ENCODE results near the gene RBM39. TPM values are rescaled to one million over a fixed set of nuclear protein-coding genes. Genes with fewer than 3 reads are reported as not detected.

The RBM39 gene
- total and polyA plus RNA-seq, 2 of the 13 experiments (the other 11 are each of a cell fraction or from before 2014, with no cell fraction given) = 788 to 920 TPM

- TF ChIP-seq ZNF326 (CRISPR knock-in tag; IDR thresholded peaks at IDR 0.05; ENCODE audit: borderline replicate concordance) (no peak), ZNF17 (CRISPR knock-in tag; IDR thresholded peaks at IDR 0.05) (no peak), ZNF558 (CRISPR knock-in tag; IDR thresholded peaks at IDR 0.05; ENCODE audit: borderline replicate concordance) (no peak), NFE2 (CRISPR knock-in tag; IDR thresholded peaks at IDR 0.05) (no peak), CHD4 (IDR thresholded peaks at IDR 0.05; ENCODE audit: borderline replicate concordance, low read length) (no peak), RAD21 (CRISPR knock-in tag; IDR thresholded peaks at IDR 0.05) (peak; percentile 45), CREB3 (CRISPR knock-in tag; IDR thresholded peaks at IDR 0.05) (no peak), MYC (CRISPR knock-in tag; IDR thresholded peaks at IDR 0.05; ENCODE audit: borderline replicate concordance) (no peak), ZNF281 (CRISPR knock-in tag; IDR thresholded peaks at IDR 0.05; ENCODE audit: borderline replicate concordance) (no peak), TBX2 (CRISPR knock-in tag; IDR thresholded peaks at IDR 0.05; ENCODE audit: borderline replicate concordance) (0 out of 2 replicates have a peak, but pooled peaks have one; percentile 14), EP300 (IDR thresholded peaks at IDR 0.05; ENCODE audit: low read depth in 2 of 2, low read length in 2 of 2) (no peak), EP300 (CRISPR knock-in tag; IDR thresholded peaks at IDR 0.05; ENCODE audit: borderline replicate concordance) (0 out of 2 replicates have a peak, but pooled peaks have one; percentile 26), PAF1 (CRISPR knock-in tag; IDR thresholded peaks at IDR 0.05) (peak; percentile 27; the same call in 1 of the 2 replicates), ZNF124 (CRISPR knock-in tag; IDR thresholded peaks at IDR 0.05) (no peak), ZNF383 (CRISPR knock-in tag; IDR thresholded peaks at IDR 0.05; ENCODE audit: borderline replicate concordance) (no peak), MTA3 (CRISPR knock-in tag; IDR thresholded peaks at IDR 0.05) (no peak), ZNF740 (CRISPR knock-in tag; IDR thresholded peaks at IDR 0.05) (no peak), ZFP82 (CRISPR knock-in tag; IDR thresholded peaks at IDR 0.05; ENCODE audit: borderline replicate concordance) (no peak), MTA1 (CRISPR knock-in tag; IDR thresholded peaks at IDR 0.05; ENCODE audit: borderline replicate concordance) (0 out of 2 replicates have a peak, but pooled peaks have one; percentile 13), RXRB (CRISPR knock-in tag; IDR thresholded peaks at IDR 0.05; ENCODE audit: borderline replicate concordance) (no peak), ZNF253 (CRISPR knock-in tag; IDR thresholded peaks at IDR 0.05; ENCODE audit: borderline replicate concordance) (0 out of 2 replicates have a peak, but pooled peaks have one; percentile 45), SIN3B (IDR thresholded peaks at IDR 0.05; ENCODE audit: low read length) (no peak), SKIL (CRISPR knock-in tag; IDR thresholded peaks at IDR 0.05; ENCODE audit: borderline replicate concordance) (no peak), ZNF160 (CRISPR knock-in tag; IDR thresholded peaks at IDR 0.05) (no peak)
These were observed 21.6 kb downstream of the RBM39 start (continued) for GRCh38 chr20:35720165-35721123.
